ENCODE data around the gene PLXNA1.

The PLXNA1 gene

DNA sequence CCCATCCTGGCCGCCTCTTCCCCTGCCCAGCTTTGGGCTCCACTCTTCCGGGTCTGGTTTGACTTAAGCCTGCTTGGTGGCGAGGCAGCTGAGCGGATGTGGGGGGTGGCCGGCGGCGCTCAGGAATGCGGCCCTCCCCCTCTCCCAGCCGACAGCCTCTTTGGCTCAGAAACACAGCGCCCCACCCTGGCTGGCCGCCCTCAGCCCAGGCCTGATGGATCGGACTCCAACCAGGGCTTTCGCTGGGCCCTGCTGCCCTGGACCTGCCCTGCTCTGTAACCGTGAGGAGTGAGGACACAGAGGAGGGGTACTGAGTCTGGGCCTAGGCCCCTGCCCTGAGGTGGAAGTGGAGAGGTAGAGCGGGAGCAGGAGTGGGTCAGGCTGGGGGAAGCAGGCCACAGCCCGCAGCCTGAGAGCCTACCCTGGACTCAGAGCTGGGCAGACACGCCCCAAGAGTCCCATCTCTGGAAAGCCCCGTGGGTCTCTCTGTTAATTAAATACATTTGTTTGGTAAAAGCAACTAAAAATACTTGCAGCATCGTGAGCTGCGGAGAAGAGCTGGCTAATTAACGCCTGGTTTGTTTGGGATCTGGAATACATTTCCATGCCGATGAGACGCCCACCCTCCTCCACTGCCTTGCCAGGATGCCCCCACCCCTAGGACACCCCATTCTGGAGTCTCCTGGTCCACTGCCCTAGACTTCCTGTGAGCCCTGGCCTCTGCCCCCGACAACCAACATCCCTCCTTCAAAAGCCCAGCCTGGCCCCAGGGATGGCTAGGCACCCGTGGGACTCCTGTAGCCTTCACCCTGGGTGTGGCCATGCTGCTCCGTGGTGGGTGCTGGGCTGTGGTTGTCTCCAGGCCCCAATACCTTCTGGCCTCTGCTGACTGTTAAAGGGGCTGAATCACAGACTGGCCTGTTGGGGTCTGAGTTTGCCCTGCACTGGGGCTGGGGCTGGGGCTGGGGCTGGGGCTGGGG is 19.6 kb downstream of the PLXNA1 start:
- peak; percentile 92 for DNase-seq (ENCODE audit: low spot score)

DNA sequence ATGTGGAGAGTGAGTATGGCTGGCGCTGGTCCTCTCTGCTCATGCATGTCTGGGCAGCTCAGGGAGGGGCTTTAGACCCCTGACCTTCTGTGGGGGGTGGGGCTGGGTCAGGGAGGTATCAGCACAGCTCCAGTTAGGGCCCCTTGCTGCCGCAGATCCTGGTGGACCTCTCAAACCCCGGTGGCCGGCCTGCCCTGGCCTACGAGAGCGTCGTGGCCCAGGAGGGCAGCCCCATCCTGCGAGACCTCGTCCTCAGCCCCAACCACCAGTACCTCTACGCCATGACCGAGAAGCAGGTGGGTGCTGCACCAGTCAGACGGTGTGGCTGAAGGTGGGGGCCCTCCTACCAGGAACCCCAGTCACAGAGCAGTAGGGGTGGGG is 20.2 kb downstream of the PLXNA1 start:
- DNase-seq (ENCODE audit: low spot score): no peak

DNA sequence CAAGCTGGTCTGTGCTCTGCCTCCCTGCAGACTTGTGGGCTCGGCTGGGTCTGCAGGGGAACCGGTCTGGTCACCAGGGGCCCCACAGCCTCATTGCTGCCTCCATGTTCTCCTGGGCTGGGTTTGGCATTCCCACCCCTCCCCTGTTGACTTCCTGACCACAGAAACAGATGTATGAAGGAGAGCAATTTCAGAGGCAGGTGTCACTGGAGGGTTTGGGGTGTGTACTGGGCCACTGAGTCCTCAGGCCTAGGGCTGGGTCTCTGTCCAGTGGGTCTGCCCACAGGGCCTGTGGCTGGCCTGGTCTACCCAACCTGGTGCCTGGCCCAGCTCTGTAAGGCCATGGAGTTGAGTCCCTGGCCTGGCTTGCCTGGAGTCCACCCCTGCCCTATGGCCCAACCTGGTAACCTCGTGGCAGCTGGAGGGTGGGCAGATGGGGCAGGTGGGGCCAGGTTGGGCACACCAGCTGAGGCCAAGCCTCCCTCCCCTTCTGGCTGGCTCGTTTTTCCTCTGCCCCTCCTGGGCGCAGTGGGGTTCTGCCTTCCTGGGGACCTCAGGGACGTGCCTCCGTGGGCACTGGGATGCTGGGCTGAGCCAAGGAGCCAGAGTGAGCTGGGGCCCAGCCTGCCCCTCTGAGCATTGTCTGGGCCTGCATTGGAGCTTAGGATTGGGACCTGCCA is 20.8 kb downstream of the PLXNA1 start:
- DNase-seq (ENCODE audit: low spot score): no peak

DNA sequence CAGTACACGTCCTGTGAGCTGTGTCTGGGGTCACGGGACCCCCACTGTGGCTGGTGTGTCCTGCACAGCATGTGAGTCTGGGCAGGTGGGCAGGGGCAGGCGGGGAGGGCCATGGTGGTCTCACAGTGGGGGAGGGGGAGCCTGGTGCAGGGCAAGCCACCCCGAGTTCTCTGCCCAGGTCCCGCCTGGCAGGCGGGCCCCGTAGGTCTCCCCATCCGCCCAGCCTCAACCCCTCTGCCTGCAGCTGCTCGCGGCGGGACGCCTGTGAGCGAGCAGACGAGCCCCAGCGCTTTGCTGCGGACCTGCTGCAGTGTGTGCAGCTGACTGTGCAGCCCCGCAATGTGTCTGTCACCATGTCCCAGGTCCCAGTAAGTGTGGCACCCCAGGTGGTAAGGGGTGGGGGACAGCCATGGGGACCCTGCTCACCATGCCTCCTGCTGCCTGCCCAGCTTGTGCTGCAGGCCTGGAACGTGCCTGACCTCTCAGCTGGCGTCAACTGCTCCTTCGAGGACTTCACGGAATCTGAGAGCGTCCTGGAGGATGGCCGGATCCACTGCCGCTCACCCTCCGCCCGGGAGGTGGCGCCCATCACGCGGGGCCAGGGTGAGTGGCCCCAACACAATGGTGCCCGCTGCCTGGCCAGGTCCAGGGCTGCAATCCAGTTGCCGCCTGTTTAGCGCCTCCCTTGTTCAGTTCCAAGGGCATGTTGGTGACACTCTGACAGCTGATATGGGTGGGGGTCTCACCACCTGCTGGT is 21.9 kb downstream of the PLXNA1 start:
- DNase-seq (ENCODE audit: low spot score): no peak

DNA sequence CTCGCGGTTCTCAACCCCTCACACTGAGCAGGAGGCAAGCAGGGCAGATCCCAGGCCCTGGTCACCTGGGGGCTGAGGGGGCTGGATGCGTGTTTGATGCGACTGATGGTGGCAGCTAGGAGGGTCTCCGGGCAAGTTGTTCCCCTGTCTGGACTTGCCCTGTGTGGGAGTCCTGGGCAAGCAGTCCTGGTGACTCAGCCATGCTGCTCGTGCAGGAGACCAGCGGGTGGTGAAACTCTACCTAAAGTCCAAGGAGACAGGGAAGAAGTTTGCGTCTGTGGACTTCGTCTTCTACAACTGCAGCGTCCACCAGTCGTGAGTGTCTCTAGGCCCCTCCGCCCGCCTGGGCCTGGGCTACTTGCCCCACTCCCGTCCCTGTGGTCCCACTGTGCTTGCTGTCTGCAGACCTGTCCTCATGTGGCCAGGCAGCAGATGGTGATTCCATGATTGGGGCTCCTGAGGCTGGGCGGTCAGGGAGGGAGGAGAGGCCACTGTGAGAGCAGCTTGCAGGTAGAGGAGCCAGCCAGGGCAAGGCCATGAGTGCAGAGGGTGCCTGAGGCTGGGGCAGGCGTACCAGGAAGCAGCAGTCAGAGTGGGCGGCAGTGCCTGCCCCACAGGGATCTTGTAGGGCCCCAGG is 23.1 kb downstream of the PLXNA1 start:
- DNase-seq (ENCODE audit: low spot score): no peak

DNA sequence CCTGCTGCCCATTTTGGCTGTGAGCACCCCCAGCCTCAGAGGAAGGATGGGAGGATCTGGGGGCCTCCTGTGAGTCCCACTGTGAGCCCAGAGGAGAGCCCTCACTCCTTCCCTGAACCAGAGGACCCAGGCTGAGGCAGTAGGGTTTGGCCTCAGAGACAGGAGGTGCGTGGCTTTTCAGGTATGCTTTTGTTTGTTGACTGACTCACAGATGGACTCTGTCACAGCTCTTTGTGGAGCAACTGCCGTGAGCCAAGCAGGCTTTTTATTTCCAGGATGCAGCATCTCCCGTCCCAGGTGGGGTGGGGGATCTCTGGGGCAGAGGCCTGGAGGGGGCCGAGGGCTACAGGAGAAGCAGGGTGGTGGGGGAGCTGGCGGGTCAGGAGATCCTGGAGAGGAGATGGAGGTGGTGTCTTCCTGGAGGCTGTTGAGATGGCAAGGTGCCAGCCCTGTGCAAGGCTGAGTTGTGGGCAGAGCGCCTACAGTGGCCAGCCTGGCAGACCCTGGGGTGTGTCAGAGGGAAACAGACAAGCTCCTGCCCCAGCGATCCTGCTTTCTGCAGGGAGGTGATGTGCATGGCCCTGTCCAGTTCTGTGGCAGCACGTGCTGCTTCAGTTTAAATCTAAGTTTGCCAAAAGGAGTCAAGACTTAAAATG is 24.0 kb downstream of the PLXNA1 start:
- no peak for DNase-seq (ENCODE audit: low spot score)

DNA sequence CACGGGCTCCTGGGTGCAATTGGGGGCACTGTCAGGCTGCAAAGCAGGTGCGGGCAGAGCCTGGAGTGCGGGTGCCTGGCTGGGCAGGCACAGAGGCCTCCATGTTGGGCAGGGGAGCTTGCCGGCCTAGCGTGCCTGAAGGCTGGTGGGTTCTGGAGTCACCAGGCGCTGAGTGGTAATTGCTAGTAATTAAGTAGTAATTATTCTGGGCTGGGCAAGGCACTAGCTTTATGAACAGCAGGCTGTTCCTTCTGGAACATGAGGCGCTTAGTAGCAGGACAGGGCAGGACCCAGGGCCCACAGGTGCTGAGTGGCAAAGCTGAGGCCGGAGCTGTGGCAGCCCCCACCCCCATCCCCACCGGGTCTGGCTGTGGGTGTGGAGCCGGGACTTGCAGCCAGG is 25.3 kb downstream of the PLXNA1 start:
- DNase-seq (ENCODE audit: low spot score): no peak

DNA sequence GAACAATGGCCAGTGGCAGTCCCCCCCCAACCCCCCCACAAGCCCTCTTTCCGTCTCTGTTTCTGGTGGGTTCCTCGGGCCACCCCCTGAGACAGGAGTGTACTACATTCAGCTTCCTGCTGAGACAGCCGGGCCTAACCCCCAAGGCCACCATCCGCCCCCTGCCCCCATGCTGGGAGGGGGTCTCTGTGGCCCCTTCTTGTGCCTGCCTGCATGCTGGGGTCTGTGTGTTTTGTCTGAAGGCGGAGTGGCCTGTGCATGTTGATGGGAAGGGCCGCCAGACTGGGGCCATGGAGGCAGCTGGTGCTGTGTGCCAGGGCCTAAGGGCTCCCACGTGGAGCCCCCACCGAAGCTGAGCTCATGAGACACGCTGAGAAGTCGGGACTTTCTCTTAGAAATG is 26.6 kb downstream of the PLXNA1 start:
- no peak for DNase-seq (ENCODE audit: low spot score)

DNA sequence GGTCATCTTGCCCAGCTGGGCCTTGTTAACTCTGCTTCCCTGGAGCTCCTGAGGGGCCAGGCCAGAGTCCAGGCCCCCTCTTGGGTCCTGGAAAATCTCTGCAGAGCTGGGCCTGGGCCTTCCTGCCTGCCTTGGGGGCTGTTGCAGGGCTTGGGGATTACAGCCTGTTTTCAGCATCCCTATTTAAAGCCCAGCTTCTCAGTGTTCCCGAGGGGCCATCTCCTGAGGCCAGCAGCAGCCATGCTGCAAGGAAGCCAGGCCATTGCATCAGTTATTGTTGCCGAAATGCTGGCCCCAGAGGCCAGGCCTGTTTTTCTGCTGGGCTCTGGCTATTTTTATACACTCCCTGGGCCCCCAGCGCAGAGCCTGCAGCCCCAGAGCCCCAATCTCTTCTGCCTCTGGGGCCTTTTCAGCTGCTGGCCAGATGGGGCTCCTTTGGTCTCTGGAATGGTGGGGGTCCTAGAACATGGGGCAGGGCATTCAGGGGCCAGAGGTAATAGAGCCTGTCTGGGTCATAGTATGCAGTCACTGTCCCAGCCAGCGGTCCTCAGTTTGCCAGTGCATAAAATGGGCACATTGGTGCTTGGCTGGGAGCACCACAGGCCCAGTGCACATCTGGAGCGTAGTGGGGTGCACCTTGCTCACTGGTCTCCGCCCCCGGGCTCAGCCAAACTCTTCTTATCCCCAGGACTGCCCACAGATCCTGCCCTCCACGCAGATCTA is 28.5 kb downstream of the PLXNA1 start:
- no peak for DNase-seq (ENCODE audit: low spot score)

DNA sequence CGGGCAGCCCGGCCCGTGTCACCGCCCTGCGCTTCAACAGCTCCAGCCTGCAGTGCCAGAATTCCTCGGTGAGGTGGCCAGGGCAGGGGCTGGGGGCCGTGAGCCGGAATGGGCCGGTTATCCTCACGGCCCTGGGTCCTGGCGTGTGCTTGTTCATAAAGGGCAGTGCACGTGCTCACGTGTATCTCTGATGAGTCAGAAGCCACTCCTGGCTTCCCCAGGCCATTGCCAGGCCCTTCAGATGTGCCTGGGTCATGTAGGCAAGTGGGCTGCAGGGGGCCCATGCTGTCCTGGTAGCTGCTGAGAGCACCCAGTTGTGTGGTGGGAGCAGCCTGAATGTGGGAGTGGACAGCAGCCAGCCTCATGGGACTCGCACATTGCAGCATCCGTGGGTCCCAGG is 29.2 kb downstream of the PLXNA1 start:
- no peak for DNase-seq (ENCODE audit: low spot score)

DNA sequence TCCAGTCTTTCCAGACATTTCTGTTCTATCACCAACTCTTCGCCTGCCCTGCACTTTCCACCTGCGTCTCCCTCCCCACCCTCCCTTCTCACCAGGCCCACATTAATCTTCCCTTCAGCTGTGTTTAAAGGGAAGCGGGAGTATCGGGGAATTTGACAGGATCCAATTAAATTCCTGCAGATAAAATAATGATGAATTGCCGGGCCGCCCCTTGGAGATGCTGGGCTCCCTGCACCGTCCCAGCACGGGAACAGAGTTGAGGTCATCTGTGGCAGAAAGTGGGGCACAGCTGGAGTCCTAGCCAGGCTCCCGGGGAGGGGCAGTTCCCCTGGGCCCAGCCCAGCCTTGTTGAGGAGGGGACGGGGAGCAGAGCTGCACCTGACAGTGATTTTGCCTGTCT is 30.3 kb downstream of the PLXNA1 start:
- no peak for DNase-seq (ENCODE audit: low spot score)

DNA sequence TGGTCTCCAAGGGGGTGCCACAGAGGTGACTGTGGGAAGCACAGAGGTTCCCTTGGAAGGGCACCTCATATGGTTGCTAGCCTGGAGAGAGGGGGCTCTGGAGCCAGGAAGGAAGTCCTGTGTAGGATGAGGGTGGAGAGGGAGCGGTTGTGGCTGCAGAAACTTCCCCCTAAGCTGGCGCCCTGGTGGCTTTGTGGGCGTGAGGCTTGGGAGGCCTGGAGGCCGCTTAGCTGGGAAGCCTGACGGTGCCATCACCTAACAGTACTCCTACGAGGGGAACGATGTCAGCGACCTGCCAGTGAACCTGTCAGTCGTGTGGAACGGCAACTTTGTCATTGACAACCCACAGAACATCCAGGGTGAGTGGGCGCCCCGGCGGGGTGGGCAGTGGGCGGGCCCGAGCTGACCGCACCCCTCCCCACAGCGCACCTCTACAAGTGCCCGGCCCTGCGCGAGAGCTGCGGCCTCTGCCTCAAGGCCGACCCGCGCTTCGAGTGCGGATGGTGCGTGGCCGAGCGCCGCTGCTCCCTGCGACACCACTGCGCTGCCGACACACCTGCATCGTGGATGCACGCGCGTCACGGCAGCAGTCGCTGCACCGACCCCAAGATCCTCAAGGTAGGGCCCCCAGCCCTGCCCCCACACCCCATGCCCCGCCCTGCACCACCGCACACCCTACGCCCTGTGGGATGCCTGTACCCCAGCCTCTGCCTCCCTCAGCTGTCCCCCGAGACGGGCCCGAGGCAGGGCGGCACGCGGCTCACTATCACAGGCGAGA is 31.0 kb downstream of the PLXNA1 start:
- no peak for DNase-seq (ENCODE audit: low spot score)

DNA sequence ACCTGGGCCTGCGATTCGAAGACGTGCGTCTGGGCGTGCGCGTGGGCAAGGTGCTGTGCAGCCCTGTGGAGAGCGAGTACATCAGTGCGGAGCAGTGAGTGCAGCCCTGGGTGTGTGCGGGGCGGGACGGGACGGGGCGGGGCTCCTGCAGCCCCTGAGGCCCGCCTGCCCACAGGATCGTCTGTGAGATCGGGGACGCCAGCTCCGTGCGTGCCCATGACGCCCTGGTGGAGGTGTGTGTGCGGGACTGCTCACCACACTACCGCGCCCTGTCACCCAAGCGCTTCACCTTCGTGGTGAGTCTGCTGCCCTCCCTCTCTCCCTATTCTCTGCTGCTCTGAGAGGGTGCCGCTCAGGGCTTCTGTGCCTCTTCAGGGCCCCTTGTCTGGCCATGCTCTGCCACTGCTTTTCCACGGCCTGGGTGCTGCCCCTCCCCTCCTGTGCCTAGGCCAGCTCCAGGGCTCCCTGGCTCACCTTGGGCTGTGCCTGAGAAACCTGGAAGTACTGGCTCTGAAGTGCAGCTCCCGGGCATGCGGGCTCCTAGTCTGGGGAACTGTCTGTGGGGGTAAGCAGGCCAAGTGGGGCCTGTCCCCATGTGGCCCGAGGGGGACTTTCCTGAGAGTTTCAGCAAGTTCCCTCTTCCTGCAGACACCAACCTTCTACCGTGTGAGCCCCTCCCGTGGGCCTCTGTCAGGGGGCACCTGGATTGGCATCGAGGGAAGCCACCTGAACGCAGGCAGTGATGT is 31.8 kb downstream of the PLXNA1 start:
- no peak for DNase-seq (ENCODE audit: low spot score)

DNA sequence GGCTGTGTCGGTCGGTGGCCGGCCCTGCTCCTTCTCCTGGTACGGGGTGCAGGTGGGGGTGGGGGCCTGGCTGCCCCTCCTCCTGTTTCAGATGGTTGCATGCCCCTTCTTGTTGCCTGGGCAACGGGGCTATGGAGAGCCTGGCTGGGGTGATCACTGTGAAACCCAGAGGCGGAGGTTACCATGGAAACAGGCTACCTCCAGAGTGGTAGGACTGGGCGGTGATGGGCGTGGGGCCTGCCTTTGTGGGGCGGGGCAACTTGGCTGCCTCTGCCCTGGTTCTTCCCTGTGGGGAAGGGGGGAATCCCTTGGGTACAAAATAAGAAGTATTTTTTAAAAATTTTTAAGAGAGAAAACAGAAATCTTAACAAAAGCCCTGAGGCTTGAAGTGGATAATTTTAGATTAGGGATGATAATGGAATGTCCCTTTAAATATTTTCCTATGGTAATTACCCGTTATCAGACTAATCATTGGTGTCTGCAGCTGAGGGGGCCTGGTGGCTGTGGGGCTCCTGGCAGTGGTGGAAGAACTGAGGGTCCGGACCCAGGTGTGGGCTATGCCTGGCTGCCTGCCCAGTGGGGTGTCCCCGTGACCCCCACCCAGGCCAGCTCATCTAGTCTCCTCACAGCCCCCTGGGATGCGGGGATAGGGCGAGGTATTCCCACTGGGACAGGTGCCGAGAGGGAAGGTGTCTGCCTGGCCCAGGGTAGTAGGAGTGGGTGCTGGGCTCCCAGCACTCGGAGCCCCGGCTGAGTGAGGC is 32.5 kb downstream of the PLXNA1 start:
- DNase-seq (ENCODE audit: low spot score): peak; percentile 73

DNA sequence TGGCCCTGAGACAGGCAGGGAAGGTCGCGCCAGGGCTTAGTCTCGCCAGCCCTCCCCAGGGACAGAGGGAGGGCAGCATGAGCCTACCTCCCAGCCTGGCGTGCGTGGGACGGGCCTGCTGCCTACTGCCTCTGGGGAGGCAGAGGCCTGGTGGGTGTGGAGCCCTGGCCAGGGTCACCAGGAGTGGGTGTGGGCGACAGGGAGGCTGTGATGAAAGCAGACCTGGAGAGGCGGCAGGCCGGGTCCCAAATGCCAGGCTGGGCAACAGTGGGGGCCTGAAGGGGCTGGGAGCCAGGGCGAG is 33.1 kb downstream of the PLXNA1 start:
- no peak for DNase-seq (ENCODE audit: low spot score)

DNA sequence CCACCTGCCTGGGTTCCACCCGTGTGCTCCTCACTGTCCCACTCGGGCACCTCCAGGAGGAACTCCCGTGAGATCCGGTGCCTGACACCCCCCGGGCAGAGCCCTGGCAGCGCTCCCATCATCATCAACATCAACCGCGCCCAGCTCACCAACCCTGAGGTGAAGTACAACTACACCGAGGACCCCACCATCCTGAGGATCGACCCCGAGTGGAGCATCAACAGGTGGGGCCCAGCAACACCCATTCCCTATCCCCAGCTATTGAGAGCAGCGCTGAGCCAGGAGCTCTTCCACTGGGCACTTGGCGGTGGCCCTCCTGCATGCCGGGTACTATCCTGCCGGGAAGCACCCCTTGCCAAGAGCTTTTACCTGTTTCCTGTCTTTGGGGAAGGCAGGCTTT is 33.5 kb downstream of the PLXNA1 start:
- DNase-seq (ENCODE audit: low spot score): no peak

DNA sequence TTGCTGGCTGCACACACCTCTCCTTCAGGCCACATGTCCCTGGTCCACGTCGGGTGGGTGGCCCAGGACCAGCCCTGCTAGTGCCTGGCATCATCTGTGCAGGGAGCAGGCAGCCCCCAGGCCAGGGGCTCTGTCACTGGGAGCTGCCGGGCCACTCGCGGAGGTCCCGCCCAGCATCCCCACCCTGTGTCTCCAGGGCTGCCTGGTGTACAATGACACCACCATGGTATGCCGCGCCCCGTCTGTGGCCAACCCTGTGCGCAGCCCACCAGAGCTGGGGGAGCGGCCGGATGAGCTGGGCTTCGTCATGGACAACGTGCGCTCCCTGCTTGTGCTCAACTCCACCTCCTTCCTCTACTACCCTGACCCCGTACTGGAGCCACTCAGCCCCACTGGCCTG is 34.3 kb downstream of the PLXNA1 start:
- DNase-seq (ENCODE audit: low spot score): no peak

DNA sequence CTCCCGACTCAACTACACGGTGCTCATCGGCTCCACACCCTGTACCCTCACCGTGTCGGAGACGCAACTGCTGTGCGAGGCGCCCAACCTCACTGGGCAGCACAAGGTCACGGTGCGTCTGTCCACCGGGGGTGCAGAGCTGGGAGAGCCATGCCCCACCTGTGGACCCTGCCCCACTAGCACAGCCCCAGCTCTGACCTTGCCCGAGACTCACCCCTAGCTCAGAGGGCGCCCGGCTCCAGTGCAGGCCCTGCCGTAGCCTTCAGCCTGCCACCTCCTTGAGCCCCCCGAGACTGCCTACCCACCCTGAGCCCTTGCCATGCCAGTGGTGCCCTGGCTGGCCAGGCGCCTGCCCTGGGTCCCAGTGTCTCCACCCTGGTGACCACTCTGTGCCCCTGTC is 34.9 kb downstream of the PLXNA1 start:
- DNase-seq (ENCODE audit: low spot score): no peak

DNA sequence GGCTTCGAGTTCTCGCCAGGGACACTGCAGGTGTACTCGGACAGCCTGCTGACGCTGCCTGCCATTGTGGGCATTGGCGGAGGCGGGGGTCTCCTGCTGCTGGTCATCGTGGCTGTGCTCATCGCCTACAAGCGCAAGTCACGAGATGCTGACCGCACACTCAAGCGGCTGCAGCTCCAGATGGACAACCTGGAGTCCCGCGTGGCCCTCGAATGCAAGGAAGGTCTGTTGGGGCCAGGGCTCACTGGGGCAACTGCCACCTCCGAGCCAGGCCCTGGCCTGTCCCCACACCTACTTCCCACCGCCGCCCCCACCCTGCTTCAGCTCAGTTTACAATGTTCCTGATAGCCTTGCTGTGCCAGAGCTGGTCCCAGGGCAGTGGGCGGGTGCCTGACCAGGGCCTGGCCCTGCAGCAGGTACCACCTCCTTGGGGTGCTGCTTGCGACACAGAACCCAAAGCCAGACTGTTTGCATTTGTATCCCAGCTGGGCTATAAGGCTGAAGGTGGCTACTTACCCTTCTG is 35.5 kb downstream of the PLXNA1 start:
- no peak for DNase-seq (ENCODE audit: low spot score)
